NCI-H2227 (cell line): ENCODE results near the gene CENPVL2.
"Not testable (repeated sequence)": the region's sequence is repeated elsewhere in the genome, so short reads cannot be mapped to it uniquely, and the experiment has no call there.

ENCODE experiments used
- DNase-seq: peaks from one replicate; lab custom pipeline; 2025; ENCODE audit not compliant: unreplicated experiment; lab: John Stamatoyannopoulos, UW

The CENPVL2 gene

DNA sequence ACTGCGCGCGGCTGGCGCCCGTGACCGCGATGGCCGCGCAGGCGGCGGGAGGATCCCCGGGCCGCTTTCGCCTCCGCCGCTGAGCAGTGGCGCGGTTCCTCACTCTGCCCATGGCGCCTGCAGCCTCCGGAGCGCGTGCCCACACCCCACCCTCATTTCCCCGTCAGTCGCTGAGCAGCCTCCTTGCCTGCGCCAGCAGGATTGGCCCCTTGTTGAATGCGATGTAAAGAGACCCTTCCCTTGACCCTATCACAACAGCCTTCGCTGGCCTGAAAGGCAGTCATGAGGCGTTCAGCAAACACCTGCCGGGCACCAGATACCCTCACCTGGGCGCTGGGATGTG, at the start of gene CENPVL2:
Gene CENPVL2 (minus strand): TSS at position 112 of the 343 bp plus-strand sequence. CDS start 0 bp downstream, at position 112.
- not testable (repeated sequence) for DNase-seq

DNA sequence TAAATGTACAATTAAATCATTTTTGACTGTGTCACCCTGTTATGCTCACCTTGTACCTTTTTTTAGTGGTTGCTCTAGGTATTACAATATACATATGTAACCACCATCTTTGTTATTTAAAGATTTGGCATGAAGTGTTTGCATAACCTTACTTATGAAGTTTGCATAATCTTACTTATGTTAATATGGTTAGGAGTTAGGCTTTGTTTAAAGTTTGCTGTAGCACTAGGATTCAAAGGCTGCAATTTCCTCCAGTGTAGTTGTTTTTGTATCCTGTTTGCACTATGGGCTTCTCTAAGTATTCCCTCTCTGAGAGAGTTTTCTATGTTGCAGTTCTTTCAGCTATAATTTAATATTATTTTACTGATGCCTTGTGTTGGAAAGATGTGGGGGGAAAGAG, 45.6 kb upstream of the CENPVL2 start:
- DNase-seq: no peak

DNA sequence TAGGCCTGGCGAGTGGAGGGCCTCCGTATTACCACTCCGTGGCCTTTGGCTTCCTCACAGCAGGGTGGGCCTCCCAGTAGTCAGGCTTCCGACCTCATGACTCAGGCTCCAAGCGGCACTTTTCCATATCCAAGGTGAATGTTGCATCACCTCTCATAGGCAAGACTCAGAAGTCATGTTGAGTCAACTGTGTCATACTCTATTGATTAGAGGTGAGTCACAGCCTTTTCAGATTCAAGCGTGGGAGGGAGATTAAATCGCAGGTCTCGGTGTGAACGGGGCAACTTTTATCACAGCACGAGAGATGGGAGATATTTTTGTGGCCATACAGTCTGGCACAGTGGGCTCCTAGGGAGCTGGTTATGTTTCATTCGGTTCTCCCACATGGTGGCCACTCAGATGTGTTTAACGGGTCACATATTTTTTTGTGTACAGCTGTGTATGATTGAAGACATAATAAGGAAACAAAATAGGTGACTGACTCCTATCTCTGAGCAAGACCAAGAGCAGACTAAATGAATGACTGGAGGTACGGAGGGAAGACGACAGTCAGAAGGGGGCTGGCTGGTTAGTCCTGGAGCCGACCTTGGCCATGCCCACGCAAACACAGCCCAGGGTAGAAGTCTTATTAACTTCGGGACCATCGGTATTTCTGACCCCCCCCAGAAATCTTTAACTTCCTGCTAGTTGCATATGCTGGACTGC, 30.5 kb upstream of the CENPVL2 start:
- DNase-seq: not testable (repeated sequence)

DNA sequence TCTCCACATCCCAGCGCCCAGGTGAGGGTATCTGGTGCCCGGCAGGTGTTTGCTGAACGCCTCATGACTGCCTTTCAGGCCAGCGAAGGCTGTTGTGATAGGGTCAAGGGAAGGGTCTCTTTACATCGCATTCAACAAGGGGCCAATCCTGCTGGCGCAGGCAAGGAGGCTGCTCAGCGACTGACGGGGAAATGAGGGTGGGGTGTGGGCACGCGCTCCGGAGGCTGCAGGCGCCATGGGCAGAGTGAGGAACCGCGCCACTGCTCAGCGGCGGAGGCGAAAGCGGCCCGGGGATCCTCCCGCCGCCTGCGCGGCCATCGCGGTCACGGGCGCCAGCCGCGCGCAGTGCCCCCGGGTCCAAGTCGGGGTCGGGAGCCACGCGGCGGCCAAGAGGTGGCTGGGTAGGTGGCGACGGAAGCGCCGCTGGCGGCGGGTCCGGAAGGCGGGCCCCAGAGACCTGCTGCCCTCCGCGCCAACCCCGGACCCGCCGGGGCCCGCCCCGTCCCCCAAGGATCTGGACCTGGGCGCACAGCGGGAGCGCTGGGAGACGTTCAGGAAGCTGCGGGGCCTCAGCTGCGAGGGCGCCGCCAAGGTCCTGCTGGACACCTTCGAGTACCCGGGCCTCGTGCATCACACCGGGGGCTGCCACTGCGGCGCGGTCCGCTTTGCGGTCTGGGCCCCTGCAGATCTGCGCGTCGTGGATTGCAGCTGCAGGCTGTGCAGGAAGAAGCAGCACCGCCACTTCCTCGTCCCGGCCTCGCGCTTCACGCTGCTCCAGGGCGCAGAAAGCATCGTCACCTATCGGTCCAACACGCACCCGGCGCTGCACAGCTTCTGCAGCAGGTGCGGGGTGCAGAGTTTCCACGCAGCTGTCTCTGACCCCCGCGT, 27.9 kb upstream of the CENPVL2 start, which contains the start of gene CENPVL1:
Gene CENPVL1 (plus strand): TSS at position 236 of the 888 bp plus-strand sequence. CDS start 0 bp downstream, at position 236.
- DNase-seq: not testable (repeated sequence)

DNA sequence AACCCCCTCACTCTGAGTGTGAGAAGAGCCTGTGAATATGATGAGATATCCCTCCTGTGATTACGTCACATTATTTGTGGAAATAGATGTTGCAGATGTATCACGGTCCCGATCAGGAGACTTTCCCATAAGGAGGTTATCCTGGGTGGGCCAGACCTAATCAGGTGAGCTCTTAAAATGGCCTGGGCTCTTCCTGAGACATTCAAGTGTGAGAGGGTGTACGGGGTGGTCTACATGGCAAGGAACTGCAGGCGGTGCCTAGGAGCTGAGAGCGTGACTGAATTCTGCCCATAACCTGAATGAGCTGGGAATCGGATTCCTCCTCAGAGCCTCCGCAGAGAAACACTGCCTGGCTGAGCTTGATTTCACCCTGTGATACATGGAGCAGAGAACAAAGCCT, 14.8 kb upstream of the CENPVL2 start:
- DNase-seq: no peak

DNA sequence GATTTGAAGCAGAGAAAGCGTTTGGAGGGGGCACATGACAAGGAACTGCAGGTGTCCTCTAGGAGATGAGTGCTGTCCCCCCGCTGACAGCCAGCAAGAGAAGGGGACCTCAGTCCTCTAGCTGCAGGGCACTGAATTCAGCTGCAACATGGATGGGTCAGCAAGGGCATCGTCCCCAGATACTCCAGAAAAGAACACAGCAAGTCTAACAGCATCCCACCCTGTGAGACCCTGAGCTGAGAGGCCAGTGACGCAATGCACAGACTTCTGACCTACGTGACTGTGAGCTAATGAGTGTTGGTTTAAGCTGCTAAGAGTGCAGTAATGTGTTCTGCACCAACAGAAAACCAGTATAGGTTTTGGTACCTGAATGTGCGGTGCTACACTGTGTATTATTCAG, 11.6 kb upstream of the CENPVL2 start:
- DNase-seq: no peak

DNA sequence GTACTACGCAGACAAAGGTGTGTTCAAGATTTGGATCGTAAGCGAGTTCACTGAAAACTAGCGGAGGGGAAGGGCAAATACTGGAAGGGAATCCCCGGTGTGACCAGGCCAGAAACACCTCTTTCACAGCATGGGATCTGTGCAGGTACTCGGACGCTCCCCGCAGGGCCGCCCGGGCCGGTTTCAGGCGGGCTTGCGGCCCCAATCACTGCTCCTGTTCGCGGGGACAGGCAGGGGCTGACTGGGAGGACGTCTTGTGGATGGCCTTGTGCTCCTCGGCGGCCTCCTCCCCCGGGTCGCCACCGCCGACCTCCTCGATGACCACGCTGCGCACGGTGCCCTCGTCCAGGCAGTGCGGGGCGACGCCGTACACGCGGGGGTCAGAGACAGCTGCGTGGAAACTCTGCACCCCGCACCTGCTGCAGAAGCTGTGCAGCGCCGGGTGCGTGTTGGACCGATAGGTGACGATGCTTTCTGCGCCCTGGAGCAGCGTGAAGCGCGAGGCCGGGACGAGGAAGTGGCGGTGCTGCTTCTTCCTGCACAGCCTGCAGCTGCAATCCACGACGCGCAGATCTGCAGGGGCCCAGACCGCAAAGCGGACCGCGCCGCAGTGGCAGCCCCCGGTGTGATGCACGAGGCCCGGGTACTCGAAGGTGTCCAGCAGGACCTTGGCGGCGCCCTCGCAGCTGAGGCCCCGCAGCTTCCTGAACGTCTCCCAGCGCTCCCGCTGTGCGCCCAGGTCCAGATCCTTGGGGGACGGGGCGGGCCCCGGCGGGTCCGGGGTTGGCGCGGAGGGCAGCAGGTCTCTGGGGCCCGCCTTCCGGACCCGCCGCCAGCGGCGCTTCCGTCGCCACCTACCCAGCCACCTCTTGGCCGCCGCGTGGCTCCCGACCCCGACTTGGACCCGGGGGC, 567 bp downstream of the CENPVL2 start:
- DNase-seq: not testable (repeated sequence)

DNA sequence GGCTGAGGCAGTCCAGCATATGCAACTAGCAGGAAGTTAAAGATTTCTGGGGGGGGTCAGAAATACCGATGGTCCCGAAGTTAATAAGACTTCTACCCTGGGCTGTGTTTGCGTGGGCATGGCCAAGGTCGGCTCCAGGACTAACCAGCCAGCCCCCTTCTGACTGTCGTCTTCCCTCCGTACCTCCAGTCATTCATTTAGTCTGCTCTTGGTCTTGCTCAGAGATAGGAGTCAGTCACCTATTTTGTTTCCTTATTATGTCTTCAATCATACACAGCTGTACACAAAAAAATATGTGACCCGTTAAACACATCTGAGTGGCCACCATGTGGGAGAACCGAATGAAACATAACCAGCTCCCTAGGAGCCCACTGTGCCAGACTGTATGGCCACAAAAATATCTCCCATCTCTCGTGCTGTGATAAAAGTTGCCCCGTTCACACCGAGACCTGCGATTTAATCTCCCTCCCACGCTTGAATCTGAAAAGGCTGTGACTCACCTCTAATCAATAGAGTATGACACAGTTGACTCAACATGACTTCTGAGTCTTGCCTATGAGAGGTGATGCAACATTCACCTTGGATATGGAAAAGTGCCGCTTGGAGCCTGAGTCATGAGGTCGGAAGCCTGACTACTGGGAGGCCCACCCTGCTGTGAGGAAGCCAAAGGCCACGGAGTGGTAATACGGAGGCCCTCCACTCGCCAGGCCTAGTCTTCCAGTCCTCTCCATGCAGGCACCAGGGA, 2.8 kb downstream of the CENPVL2 start:
- DNase-seq: not testable (repeated sequence)

DNA sequence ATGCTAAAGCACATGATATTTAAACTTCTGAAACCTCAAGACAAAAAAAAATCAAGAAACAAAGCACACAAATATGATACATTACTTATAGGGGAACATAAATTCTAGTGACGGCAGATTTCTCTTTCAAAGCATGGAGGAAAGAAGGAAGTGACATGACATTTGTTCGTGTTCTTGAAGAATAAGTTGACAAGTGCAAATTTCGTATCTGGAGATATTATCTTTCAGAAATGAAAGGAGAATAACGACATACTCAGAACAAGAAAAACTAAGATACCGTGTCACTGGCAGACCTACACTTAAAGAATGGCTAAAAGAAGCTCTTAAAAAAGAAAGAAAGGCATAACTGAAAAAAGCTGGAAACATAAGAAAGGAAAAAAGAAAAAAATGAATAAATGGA, 16.6 kb downstream of the CENPVL2 start:
- DNase-seq: no peak

DNA sequence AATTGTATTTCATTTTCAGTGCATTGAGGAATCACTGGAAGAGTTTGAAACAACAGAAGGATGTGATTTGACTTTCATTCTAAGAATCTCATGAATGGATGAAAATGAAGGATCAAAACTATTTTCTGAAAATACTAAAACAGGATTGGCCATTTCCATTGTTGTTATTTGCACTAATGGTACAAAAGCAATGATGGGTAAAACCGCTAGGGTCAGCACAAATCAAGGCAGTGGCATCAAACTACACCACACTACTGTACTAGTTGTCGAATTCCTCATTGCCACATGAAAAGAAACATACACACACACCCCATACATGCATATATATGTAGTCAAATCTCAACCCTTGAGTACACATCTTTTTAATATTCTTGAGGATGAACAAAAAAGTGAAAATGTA, 39.3 kb downstream of the CENPVL2 start:
- no peak for DNase-seq

DNA sequence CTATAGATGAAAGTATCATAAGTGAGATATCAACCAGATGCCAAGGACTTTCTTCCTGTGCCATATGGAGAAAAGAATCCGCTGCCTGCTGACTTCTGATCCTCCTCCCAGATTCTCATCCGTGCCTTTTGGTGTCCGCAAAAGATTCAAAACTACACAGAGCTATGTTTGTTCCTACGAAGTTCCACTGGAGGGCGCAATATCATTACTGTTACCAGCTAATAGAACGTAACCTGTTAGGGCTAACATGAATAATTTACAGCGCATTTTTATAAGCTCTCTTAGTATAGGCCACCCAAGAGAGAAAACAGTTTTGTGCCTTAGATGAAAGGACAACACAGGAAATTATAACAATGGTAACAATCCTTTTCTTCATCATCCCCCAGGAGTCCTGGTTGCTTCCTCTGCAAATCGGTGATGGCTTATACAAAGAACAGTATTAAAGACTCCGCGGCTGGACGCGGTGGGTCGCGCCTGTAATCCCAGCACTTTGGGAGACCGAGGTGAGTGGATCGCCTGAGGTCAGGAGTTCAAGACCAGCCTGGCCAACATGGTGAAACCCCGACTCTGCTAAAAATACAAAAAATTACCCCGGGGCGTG, 41.1 kb downstream of the CENPVL2 start:
- peak; percentile 68 for DNase-seq

DNA sequence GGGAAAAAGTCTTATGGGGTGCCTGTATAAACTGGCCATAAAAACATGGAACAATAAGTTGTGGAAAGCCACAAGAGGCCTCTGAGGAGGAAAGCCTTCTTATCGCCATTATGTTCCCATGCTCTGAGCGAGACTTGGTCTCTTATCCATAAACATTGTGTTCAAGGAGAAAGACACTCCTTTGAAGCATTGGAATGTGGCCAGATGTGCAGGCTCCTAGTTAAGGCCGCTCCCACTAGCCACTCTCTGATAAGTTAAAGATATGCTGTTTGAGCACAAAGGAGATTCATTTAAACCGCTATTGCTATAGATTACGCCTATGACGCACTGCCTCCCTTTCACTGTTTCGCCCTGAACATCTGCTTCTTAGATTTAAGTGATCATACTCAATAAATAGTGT, 46.1 kb downstream of the CENPVL2 start:
- DNase-seq: not testable (repeated sequence)
